IPS-11a (cell line): ENCODE measurements around the gene ISLR.
"Not testable (repeated sequence)": the region's sequence is repeated elsewhere in the genome, so short reads cannot be mapped to it uniquely, and the experiment has no call there.

Experiments used
- H3K4me3 ChIP-seq: one replicate; pipeline ENCODE4 v1.5.1; 2013; ENCODE audit warnings: low read depth, low read length, control low read depth

ISLR gene

GRCh38 chr15:74136814-74137536 is 36.5 kb upstream of the ISLR start:
- H3K4me3 ChIP-seq, result no peak overlapping the region

GRCh38 chr15:74137537-74137894 is 36.0 kb upstream of the ISLR start:
- no peak overlapping the region for H3K4me3 ChIP-seq

- no peak overlapping the region for H3K4me3 ChIP-seq
These were observed 34.9 kb upstream of the ISLR start for GRCh38 chr15:74138642-74139041.

GRCh38 chr15:74141591-74141990 is 31.9 kb upstream of the ISLR start:
- no peak overlapping the region for H3K4me3 ChIP-seq

GRCh38 chr15:74144153-74144775 is 29.2 kb upstream of the ISLR start:
- no peak overlapping the region for H3K4me3 ChIP-seq

GRCh38 chr15:74146277-74146800 is 27.2 kb upstream of the ISLR start:
- H3K4me3 ChIP-seq, result no peak overlapping the region

- no peak overlapping the region for H3K4me3 ChIP-seq
These were observed 26.5 kb upstream of the ISLR start for GRCh38 chr15:74147051-74147450.

GRCh38 chr15:74155766-74156417 is 17.6 kb upstream of the ISLR start:
- no peak overlapping the region for H3K4me3 ChIP-seq

- no peak overlapping the region for H3K4me3 ChIP-seq
These were observed 16.7 kb upstream of the ISLR start for GRCh38 chr15:74156678-74157411.

- no peak overlapping the region for H3K4me3 ChIP-seq
These were observed 15.4 kb upstream of the ISLR start for GRCh38 chr15:74157868-74158827.

- H3K4me3 ChIP-seq, result no peak overlapping the region
These were observed 14.5 kb upstream of the ISLR start for GRCh38 chr15:74158855-74159650.

- no peak overlapping the region for H3K4me3 ChIP-seq
These were observed 13.7 kb upstream of the ISLR start for GRCh38 chr15:74159773-74160172.

- H3K4me3 ChIP-seq, result not testable (repeated sequence)
These were observed 13.1 kb upstream of the ISLR start for GRCh38 chr15:74160390-74160789.

GRCh38 chr15:74162195-74162536 is 11.3 kb upstream of the ISLR start:
- H3K4me3 ChIP-seq, result not testable (repeated sequence)

- no peak overlapping the region for H3K4me3 ChIP-seq
These were observed 8.0 kb upstream of the ISLR start for GRCh38 chr15:74165461-74165860.

GRCh38 chr15:74167891-74168331 is 5.6 kb upstream of the ISLR start:
- no peak overlapping the region for H3K4me3 ChIP-seq

- H3K4me3 ChIP-seq, result no peak overlapping the region
These were observed 4.8 kb upstream of the ISLR start for GRCh38 chr15:74168711-74169126.

GRCh38 chr15:74170071-74170844 is 3.3 kb upstream of the ISLR start:
- H3K4me3 ChIP-seq, result no peak overlapping the region
